BJ (cell line): ENCODE results near the gene RRBP1. TPM values are rescaled to one million over a fixed set of nuclear protein-coding genes. Genes with fewer than 3 reads are reported as not detected.

ENCODE experiments used
- CTCF ChIA-PET: fragments of 350-600 bp; formaldehyde crosslinking; extraction: SDS; loops from one replicate; lab custom pipeline; 2021; ENCODE audit warnings: antibody characterized with exemption, inconsistent platforms; lab: Yijun Ruan, JAX
- POLR2A ChIA-PET: fragments of 300-600 bp; sonication (Branson Sonifier 250); formaldehyde crosslinking; extraction: SDS; loops from one replicate; lab custom pipeline; 2021; ENCODE audit warnings: antibody characterized with exemption; lab: Charles Lee
- DNase-seq: peaks from one replicate; pipeline ENCODE4 v3.0.0-alpha.2; 2011; ENCODE audit warnings: low read depth
- H3K27me3 ChIP-seq: 2 replicates; pipeline ENCODE4 v1.6.0; 2011; ENCODE audit warnings: low read length; ENCODE audit not compliant: control insufficient read depth, insufficient read depth
- H3K36me3 ChIP-seq: 2 replicates; pipeline ENCODE4 v1.5.1; 2011; ENCODE audit warnings: low read length; ENCODE audit not compliant: control insufficient read depth, insufficient read depth
- H3K4me3 ChIP-seq: 2 replicates; pipeline ENCODE4 v1.5.1; 2011; ENCODE audit warnings: low read depth, mild to moderate bottlenecking, control low read depth, low read length
- polyA plus RNA-seq: library from polyadenylated mRNA; depleted of rRNA; stranded (reverse); fragments of >200 nt; gene quantifications from 2 replicates; pipeline ENCODE4 v1.2.3, GENCODE V29; 2011
- TF ChIP-seq, protein P1 (sequence below): IDR thresholded peaks from 2 replicates; pipeline ENCODE4 v1.5.1; 2011; ENCODE audit warnings: low read depth, mild to moderate bottlenecking, control low read depth, inconsistent platforms, low read length, moderate library complexity; ENCODE audit not compliant: insufficient read depth

The RRBP1 gene
- polyA plus RNA-seq, 1 experiment: 98.7 TPM

DNA sequence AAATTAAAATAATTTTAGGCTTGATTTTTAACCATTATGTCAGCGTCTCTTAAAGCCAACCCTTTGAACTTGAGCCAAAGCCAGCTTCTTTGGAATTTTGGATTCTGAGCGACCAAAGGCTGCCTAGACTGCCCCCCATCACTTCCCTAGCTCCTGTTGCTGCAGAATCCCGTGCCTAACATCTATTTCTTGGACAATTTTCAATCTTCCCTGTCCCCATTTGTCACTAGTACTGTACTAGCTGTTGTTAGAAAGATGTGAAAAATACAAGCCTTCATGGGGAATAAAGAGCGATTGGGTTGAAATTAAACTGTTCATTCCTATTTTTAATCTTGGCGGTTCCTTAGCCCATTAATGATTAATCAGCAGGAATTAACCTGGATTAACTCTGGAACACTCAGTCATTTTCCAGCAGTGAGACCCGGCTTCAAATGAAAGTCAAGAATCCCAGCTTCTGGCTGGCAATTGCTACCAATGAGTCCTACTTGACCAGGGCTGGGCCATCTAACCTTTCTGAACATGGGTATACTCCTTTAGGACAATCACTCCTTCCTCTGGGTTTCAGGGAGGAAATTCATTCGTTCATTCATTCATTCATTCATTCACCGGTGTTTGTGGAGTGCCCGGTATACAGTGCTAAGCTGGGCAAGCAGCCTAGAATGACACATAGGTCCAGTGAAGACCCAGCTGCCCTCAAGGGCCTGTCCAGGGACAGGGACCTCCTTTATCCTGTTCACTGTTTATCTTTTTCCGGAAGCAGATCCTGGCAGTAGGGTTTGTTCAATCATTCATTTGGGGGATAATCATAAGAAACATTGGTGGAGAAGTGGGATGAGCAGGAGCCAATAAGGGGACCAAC, 1.4 kb upstream of the RRBP1 start:
- TF ChIP-seq, protein P1, sequence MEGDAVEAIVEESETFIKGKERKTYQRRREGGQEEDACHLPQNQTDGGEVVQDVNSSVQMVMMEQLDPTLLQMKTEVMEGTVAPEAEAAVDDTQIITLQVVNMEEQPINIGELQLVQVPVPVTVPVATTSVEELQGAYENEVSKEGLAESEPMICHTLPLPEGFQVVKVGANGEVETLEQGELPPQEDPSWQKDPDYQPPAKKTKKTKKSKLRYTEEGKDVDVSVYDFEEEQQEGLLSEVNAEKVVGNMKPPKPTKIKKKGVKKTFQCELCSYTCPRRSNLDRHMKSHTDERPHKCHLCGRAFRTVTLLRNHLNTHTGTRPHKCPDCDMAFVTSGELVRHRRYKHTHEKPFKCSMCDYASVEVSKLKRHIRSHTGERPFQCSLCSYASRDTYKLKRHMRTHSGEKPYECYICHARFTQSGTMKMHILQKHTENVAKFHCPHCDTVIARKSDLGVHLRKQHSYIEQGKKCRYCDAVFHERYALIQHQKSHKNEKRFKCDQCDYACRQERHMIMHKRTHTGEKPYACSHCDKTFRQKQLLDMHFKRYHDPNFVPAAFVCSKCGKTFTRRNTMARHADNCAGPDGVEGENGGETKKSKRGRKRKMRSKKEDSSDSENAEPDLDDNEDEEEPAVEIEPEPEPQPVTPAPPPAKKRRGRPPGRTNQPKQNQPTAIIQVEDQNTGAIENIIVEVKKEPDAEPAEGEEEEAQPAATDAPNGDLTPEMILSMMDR: no peak
- no peak for DNase-seq
- ChIA-PET POLR2A (interaction anchor here (0.6 to 1.8 kb wide), 4 partner anchors 64 to 212 kb away, joined by 3 to 16 read pairs (median 6); no protein-coding TSS in a partner anchor), CTCF (interaction anchor here (0.9 to 4.2 kb wide), 31 partner anchors 8 to 314 kb away, joined by 3 to 39 read pairs (median 6); partner anchors contain the start of gene BANF2)
- peaks cover 6% of the 10 kb centered on the region; the same call in 1 of the 2 replicates for H3K36me3 ChIP-seq
- H3K27me3 ChIP-seq: peaks cover 14% of the 10 kb centered on the region
- H3K4me3 ChIP-seq: no peak overlapping the region

DNA sequence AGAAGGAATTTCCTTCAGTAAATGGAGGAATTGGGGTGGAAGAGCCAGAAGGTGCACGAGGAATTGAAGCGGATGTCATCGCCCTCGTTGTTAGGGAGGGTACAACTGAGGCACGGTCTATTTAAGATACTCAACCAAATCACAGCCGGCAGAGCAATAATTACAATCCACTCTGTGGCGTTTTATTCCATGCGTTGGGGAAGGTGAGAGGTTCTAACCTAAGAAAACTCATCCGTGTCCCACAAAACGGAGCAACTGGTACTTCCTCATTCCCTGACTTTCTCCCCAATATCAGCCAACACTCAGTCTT, 802 bp upstream of the RRBP1 start:
- Histone ChIP-seq H3K4me3 (peak overlapping the region; percentile 50), H3K27me3 (peaks cover 14% of the 10 kb centered on the region), H3K36me3 (peaks cover 6% of the 10 kb centered on the region; the same call in 1 of the 2 replicates)
- no peak for DNase-seq
- ChIA-PET CTCF (interaction anchor here (0.8 to 4.2 kb wide), 40 partner anchors 9 to 314 kb away, joined by 3 to 39 read pairs (median 5); partner anchors contain the start of gene BANF2), POLR2A (interaction anchor here (0.5 to 1.8 kb wide), 12 partner anchors 9 to 256 kb away, joined by 3 to 16 read pairs (median 4); no protein-coding TSS in a partner anchor)
- TF ChIP-seq, protein P1: no peak

DNA sequence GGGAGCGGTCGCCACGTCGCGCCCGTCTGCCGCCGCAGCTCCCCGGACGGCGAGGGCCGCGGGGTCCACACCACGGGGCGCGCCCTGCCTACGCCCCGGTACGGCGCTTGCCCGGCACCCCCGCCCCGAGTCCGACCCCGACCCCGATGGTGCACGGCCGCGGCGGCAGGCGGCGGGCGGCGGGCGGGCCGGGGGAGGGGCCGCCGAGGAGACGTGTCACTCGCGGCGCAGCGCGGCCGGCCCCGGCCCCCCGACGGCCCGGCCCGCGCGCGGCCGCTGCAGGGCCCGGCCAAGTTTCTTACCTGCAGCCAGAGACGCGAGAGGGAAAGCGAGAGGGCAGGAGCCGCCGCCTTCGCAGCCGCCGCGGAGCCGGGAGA, 328 bp downstream of the RRBP1 start:
- Histone ChIP-seq H3K36me3 (peaks cover 6% of the 10 kb centered on the region; the same call in 1 of the 2 replicates), H3K27me3 (peaks cover 14% of the 10 kb centered on the region), H3K4me3 (peak overlapping the region; percentile 92)
- TF ChIP-seq, protein P1: no peak
- POLR2A ChIA-PET: interaction anchor here (0.9 to 1.8 kb wide), 7 partner anchors 125 to 216 kb away, joined by 4 to 16 read pairs (median 5); no protein-coding TSS in a partner anchor
- DNase-seq: no peak
- CTCF ChIA-PET: interaction anchor here (0.6 to 4.2 kb wide), 55 partner anchors 10 to 1038 kb away, joined by 3 to 39 read pairs (median 5); no protein-coding TSS in a partner anchor

DNA sequence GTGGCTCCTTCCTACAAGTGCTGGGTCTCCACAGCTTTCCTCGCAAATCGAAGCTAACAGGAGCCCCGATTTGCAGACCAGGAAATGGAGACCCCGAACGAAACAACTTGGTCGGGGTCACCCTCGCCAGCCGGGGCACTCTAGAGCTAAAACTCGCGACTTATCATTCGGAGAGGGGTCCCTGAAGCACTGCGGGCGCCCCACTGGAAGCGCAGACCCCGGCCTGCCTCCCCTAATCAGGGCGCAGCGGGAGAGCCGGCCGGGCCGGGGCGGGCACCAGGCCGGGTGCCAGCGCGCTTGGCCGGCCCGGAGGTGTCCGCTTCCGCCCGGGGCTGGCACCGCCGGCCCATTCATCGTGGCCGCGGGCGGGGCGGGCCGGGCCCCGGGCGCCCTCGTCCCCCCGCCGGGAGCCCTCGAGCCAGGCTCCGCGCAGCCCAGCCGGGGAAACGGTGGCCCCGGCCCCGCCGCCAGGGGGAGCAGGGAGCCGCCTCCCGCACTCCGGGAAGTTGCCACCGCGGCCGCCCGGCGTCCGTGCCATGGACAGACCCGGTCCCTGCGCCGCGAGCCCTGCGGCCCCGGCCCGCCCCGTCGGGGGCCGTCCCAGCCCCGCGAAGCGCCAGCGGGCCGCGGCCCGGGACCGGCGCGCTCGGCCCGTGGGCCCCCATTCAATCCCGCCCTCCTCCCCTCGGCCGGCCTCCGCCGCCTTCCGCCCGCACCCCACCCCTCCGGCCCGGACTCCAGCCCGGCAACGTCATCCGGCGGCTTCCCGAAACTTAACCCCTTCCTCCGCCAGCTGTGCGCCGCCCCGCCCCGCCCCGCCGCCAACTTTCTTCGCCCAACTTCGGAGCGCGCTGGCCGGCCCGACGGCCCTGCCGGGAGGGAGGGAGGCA, 961 bp downstream of the RRBP1 start:
- peaks cover 9% of the 10 kb centered on the region; the same call in 1 of the 2 replicates for H3K36me3 ChIP-seq
- CTCF ChIA-PET: interaction anchor here (0.6 to 4.2 kb wide), 41 partner anchors 8 to 1039 kb away, joined by 3 to 39 read pairs (median 5); no protein-coding TSS in a partner anchor
- peaks cover 10% of the 10 kb centered on the region for H3K27me3 ChIP-seq
- no peak for DNase-seq
- peak overlapping the region; percentile 92 for H3K4me3 ChIP-seq
- TF ChIP-seq, protein P1: peak; percentile 34
- POLR2A ChIA-PET: interaction anchor here (1.2 to 1.8 kb wide), 4 partner anchors 169 to 217 kb away, joined by 4 to 16 read pairs (median 8); no protein-coding TSS in a partner anchor
